Caco-2 (cell line): ENCODE measurements around the gene ZNF738. TPM values are rescaled to one million over a fixed set of nuclear protein-coding genes. Genes with fewer than 3 reads are reported as not detected.
"Not testable (repeated sequence)": the region's sequence is repeated elsewhere in the genome, so short reads cannot be mapped to it uniquely, and the experiment has no call there.

Experiments
- BruUV-seq: library from RNA; stranded (reverse); fragments of 400-500 nt; replicated peaks from 2 replicates; lab custom pipeline; 2021; lab: Mats Ljungman, UMichigan
- CTCF ChIA-PET: fragments of 300-600 bp; sonication (Branson Sonifier 250); formaldehyde crosslinking; loops from one replicate; lab custom pipeline; 2022; ENCODE audit warnings: antibody characterized with exemption; lab: Charles Lee
- POLR2A ChIA-PET: fragments of 300-600 bp; sonication (Branson Sonifier 250); formaldehyde crosslinking; loops from one replicate; lab custom pipeline; 2022; ENCODE audit warnings: antibody characterized with exemption; lab: Charles Lee
- DNase-seq, 2 experiments: peaks; one replicate each; pipeline versions ENCODE4 v3.0.0 to v3.0.0-alpha.2; 2020 to 2022
- H3K27me3 ChIP-seq: replicated peaks from 2 replicates; pipeline ENCODE4 v1.6.0; 2011; ENCODE audit warnings: low read length; ENCODE audit not compliant: control insufficient read depth, insufficient read depth
- H3K36me3 ChIP-seq: 2 replicates; pipeline ENCODE4 v1.5.1; 2011; ENCODE audit warnings: low read length; ENCODE audit not compliant: control insufficient read depth, insufficient read depth
- H3K4me1 ChIP-seq: fragments of 250-450 bp; sonication (Bioruptor Pico); 2 replicates; pipeline ENCODE4 v1.5.1; 2020; ENCODE audit warnings: mild to moderate bottlenecking
- H3K4me3 ChIP-seq: 2 replicates; pipeline ENCODE4 v1.5.1; 2011; ENCODE audit warnings: low read depth, mild to moderate bottlenecking, control low read depth, low read length
- H3K9me3 ChIP-seq: fragments of 250-450 bp; sonication (Bioruptor Pico); 2 replicates; pipeline ENCODE4 v1.5.1; 2020; ENCODE audit warnings: mild to moderate bottlenecking, moderate library complexity
- H3K27ac Mint-ChIP-seq: one replicate; pipeline ENCODE4 v1.8.0; 2022; ENCODE audit warnings: mixed read lengths; ENCODE audit not compliant: unreplicated experiment
- H3K27me3 Mint-ChIP-seq: one replicate; pipeline ENCODE4 v1.8.0; 2022; ENCODE audit warnings: mixed read lengths; ENCODE audit not compliant: insufficient read depth, unreplicated experiment
- H3K36me3 Mint-ChIP-seq: one replicate; pipeline ENCODE4 v1.8.0; 2022; ENCODE audit warnings: mild to moderate bottlenecking, mixed read lengths; ENCODE audit not compliant: insufficient read depth, unreplicated experiment
- H3K4me1 Mint-ChIP-seq: one replicate; pipeline ENCODE4 v1.8.0; 2022; ENCODE audit warnings: low read depth, mixed read lengths; ENCODE audit not compliant: unreplicated experiment
- H3K4me3 Mint-ChIP-seq: one replicate; pipeline ENCODE4 v1.8.0; 2022; ENCODE audit warnings: mild to moderate bottlenecking, moderate library complexity, mixed read lengths; ENCODE audit not compliant: unreplicated experiment
- H3K9me3 Mint-ChIP-seq: one replicate; pipeline ENCODE4 v1.8.0; 2022; ENCODE audit warnings: mixed read lengths; ENCODE audit not compliant: unreplicated experiment
- intact Hi-C: fragments of 100-400 bp; cut with micrococcal nuclease; formaldehyde crosslinking; loops from one replicate; pipeline ENCODE4 v1.10.0; 2022; ENCODE audit not compliant: unreplicated experiment
- total RNA-seq: library from RNA; stranded (reverse); gene quantifications from 2 replicates; pipeline ENCODE4 v1.2.3, GENCODE V29; 2022
- TF ChIP-seq, protein P1 (sequence below), 2 experiments: fragments of 200-600 bp in 1 of 2; IDR thresholded peaks; 1 replicate in 1 of 2; 2 replicates in 1 of 2; pipeline versions ENCODE4 v1.5.1 to v1.8.0; 2011 to 2022; ENCODE audit warnings: antibody characterized with exemption in 1 of 2, control low read depth in 1 of 2, inconsistent platforms in 1 of 2, low read depth in 1 of 2, low read length in 1 of 2, mild to moderate bottlenecking in 1 of 2, moderate library complexity in 1 of 2; ENCODE audit not compliant: insufficient read depth in 1 of 2, severe bottlenecking in 1 of 2, unreplicated experiment in 1 of 2

The ZNF738 gene
- total RNA-seq, 1 experiment from 2014 or later = 9.5 TPM

DNA sequence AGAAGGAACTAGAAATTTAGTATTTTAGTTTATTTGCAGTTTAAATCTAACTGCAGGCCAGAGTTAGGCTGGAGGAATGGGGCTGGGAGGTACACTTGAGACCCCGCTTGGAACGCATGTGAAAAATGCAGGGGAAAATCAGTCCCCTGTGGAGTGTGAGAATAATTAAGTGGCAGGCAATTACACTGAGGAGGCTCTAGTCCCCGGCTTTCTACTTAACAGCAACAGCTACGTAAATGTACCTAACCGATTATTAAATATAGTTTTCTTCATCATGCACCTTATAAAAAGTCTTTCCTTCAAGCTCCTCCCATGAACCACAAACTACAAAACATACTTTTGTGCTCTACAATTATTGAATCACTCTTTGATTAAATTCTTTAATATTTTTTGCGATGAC, 30.4 kb upstream of the ZNF738 start:
- peak overlapping the region; percentile 95 for H3K27ac Mint-ChIP-seq
- H3K4me1 Mint-ChIP-seq = no peaks in the 10 kb centered on the region
- no peaks in the 10 kb centered on the region for H3K36me3 ChIP-seq
- intact Hi-C loops = no loop called here
- H3K4me3 Mint-ChIP-seq = peak overlapping the region; percentile 85
- H3K4me1 ChIP-seq = no peaks in the 10 kb centered on the region
- ChIA-PET CTCF (no interaction called here), POLR2A (interaction anchor here (0.9 to 1.4 kb wide), 4 partner anchors 68 to 552 kb away, joined by 3 to 13 read pairs (median 6); partner anchors contain the start of genes ZNF431, ZNF493, ZNF66 and ZNF714)
- BruUV-seq = no TSS peak
- H3K9me3 Mint-ChIP-seq = no peaks in the 10 kb centered on the region
- no peaks in the 10 kb centered on the region for H3K27me3 Mint-ChIP-seq
- H3K27me3 ChIP-seq = no peaks in the 10 kb centered on the region
- peaks cover 27% of the 10 kb centered on the region for H3K36me3 Mint-ChIP-seq
- DNase-seq = no peak
- peaks cover 13% of the 10 kb centered on the region; the same call in 1 of the 2 replicates for H3K9me3 ChIP-seq
- TF ChIP-seq, protein P1, sequence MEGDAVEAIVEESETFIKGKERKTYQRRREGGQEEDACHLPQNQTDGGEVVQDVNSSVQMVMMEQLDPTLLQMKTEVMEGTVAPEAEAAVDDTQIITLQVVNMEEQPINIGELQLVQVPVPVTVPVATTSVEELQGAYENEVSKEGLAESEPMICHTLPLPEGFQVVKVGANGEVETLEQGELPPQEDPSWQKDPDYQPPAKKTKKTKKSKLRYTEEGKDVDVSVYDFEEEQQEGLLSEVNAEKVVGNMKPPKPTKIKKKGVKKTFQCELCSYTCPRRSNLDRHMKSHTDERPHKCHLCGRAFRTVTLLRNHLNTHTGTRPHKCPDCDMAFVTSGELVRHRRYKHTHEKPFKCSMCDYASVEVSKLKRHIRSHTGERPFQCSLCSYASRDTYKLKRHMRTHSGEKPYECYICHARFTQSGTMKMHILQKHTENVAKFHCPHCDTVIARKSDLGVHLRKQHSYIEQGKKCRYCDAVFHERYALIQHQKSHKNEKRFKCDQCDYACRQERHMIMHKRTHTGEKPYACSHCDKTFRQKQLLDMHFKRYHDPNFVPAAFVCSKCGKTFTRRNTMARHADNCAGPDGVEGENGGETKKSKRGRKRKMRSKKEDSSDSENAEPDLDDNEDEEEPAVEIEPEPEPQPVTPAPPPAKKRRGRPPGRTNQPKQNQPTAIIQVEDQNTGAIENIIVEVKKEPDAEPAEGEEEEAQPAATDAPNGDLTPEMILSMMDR (IDR thresholded peaks at IDR 0.05; ENCODE audit: insufficient read depth in 1 of 2, low read depth in 1 of 2, low read length in 1 of 2, severe bottlenecking in 1 of 2, unreplicated experiment in 1 of 2) = no peak
- peak overlapping the region; percentile 72 for H3K4me3 ChIP-seq

DNA sequence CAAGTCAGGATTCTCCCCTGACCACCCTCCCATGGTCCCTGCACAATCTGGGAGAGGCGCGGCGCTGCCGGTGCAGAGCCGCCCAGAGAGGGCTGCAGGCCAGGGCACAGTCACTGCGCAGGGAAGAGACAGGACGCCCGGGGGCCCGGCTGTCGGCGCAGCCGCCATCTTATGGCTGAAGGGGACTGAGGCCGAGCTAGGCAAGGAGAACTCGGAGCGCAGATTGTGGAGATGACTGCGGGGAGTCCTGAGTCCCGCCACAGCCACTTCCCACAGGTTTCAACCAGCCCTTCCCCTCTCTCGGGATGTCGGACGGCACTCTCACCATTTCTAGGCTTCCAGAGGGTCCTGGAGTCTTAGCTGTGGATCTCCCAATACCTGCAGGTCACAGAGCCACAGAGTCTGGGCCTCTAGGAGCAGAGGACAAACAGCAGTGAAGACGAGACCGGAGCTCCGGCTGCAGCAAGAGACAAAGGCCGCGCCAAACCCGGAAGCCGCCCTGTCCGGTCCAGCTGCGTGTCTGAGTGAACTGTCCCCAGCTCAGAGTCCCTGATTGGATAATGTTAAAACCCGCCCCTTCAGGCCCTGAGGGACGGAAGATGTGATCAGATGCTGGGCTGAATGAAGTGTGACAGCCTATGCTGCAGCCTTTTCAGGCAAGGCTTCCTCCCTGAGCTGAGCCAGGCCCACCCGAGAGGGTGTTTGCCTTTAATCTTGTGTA, 29.8 kb upstream of the ZNF738 start, which contains the start of gene ZNF708:
TSS of gene ZNF708 (minus strand) at position 526 of the 721 bp plus-strand sequence. CDS start at position 328, 198 bp downstream.
- ChIA-PET CTCF (interaction anchor here (0.8 kb wide), 1 partner anchor 9 kb away, joined by 3 read pairs; no protein-coding TSS in a partner anchor), POLR2A (interaction anchor here (0.5 to 1.4 kb wide), 9 partner anchors 14 to 1899 kb away, joined by 3 to 13 read pairs (median 4); partner anchors contain the start of genes ZNF431, ZNF493, ZNF66 and ZNF714)
- H3K27me3 Mint-ChIP-seq = no peaks in the 10 kb centered on the region
- H3K27me3 ChIP-seq = no peaks in the 10 kb centered on the region
- no peaks in the 10 kb centered on the region for H3K4me1 Mint-ChIP-seq
- H3K36me3 Mint-ChIP-seq = peaks cover 27% of the 10 kb centered on the region
- intact Hi-C loops = loop anchor here (1.0 kb wide), 2 partner anchors 29 to 68 kb away; partner anchors contain the start of genes ZNF493 and ZNF738
- no peaks in the 10 kb centered on the region for H3K9me3 Mint-ChIP-seq
- peak; percentile 89 to 93 for DNase-seq
- H3K4me3 ChIP-seq = peak within 1 kb of the TSS; percentile 72
- H3K36me3 ChIP-seq = no peaks in the 10 kb centered on the region
- H3K27ac Mint-ChIP-seq = peak within 1 kb of the TSS; percentile 95
- peaks cover 13% of the 10 kb centered on the region; the same call in 1 of the 2 replicates for H3K9me3 ChIP-seq
- no TSS peak for BruUV-seq
- H3K4me1 ChIP-seq = no peaks in the 10 kb centered on the region
- peak within 1 kb of the TSS; percentile 85 for H3K4me3 Mint-ChIP-seq
- TF ChIP-seq, protein P1 (IDR thresholded peaks at IDR 0.05; ENCODE audit: insufficient read depth in 1 of 2, low read depth in 1 of 2, low read length in 1 of 2, severe bottlenecking in 1 of 2, unreplicated experiment in 1 of 2) = no peak

DNA sequence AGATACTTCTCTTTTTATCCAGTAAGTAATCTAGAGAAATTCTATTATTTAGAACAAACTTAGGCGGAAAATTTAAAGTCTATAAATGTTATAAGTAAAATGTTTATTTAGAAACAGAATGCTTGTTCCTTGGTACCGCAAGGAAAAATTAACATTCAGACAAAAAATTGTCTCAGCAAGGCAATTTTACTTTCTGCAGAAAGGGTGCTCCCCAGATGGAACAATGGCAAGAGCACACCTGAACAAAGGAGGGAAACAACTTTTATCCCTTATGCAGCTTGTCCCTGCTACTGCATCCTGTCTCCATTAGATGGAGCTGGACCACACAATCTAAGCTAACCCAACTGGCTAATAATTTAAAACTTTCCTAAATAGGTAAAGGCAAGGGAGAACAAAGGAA, 23.1 kb upstream of the ZNF738 start:
- CTCF ChIA-PET = no interaction called here

DNA sequence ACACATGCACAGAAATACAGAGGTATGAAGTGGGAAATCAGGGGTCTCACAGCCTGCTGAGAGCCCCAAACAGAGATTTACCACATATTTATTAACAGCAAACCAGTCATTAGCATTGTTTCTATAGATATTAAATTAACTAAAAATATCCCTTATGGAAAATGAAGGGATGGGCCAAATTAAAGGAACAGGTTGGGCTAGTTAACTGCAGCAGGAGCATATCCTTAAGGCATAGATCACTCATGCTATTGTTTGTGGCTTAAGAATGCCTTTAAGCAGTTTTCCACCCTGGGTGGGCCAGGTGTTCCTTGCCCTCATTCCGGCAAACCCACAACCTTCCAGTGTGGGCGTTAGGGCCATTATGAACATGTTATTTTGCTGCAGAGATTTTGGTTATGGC, 14.0 kb upstream of the ZNF738 start:
- H3K36me3 ChIP-seq, H3K36me3 Mint-ChIP-seq, H3K9me3 ChIP-seq, CTCF ChIA-PET, BruUV-seq, H3K4me1 ChIP-seq, intact Hi-C loops, H3K27ac Mint-ChIP-seq, H3K27me3 Mint-ChIP-seq, H3K4me1 Mint-ChIP-seq, DNase-seq, H3K27me3 ChIP-seq, H3K4me3 Mint-ChIP-seq, H3K4me3 ChIP-seq, POLR2A ChIA-PET: not testable (repeated sequence)
- peaks cover 15% of the 10 kb centered on the region for H3K9me3 Mint-ChIP-seq

More for the DNA sequence above, 23.1 kb upstream of the ZNF738 start:
- Mint-ChIP-seq H3K4me3 (no peak overlapping the region), H3K27ac (no peak overlapping the region), H3K4me1 (no peaks in the 10 kb centered on the region), H3K36me3 (no peaks in the 10 kb centered on the region), H3K27me3 (no peaks in the 10 kb centered on the region), H3K9me3 (peaks cover 23% of the 10 kb centered on the region)
- H3K36me3 ChIP-seq = no peaks in the 10 kb centered on the region
- peaks cover 16% of the 10 kb centered on the region for H3K9me3 ChIP-seq
- no peak for DNase-seq
- POLR2A ChIA-PET = no interaction called here
- no peaks in the 10 kb centered on the region for H3K4me1 ChIP-seq
- intact Hi-C loops = no loop called here
- H3K27me3 ChIP-seq = no peaks in the 10 kb centered on the region
- no peak overlapping the region for H3K4me3 ChIP-seq
- BruUV-seq = no TSS peak
- TF ChIP-seq, protein P1 (IDR thresholded peaks at IDR 0.05; ENCODE audit: insufficient read depth in 1 of 2, low read depth in 1 of 2, low read length in 1 of 2, severe bottlenecking in 1 of 2, unreplicated experiment in 1 of 2) = no peak
